GM13976 (cell line): Measurements from ENCODE around the gene SPTBN1.

Experiments used
- DNase-seq: peaks from one replicate; pipeline ENCODE4 v3.0.0; 2012; ENCODE audit warnings: low spot score
- CTCF ChIP-seq: IDR thresholded peaks from 2 replicates; pipeline ENCODE4 v1.5.1; 2012; ENCODE audit warnings: borderline replicate concordance, mild to moderate bottlenecking; ENCODE audit not compliant: insufficient read depth; ENCODE audit errors: extremely low read depth, missing control alignments, control extremely low read depth
- in situ Hi-C: fragments of 300-500 bp; cut with MboI; formaldehyde crosslinking; loops from one replicate; pipeline ENCODE4 v1.12.0; 2022; ENCODE audit warnings: low sequenced_read_pairs, mixed read lengths, inconsistent platforms; ENCODE audit not compliant: unreplicated experiment

The SPTBN1 gene

DNA sequence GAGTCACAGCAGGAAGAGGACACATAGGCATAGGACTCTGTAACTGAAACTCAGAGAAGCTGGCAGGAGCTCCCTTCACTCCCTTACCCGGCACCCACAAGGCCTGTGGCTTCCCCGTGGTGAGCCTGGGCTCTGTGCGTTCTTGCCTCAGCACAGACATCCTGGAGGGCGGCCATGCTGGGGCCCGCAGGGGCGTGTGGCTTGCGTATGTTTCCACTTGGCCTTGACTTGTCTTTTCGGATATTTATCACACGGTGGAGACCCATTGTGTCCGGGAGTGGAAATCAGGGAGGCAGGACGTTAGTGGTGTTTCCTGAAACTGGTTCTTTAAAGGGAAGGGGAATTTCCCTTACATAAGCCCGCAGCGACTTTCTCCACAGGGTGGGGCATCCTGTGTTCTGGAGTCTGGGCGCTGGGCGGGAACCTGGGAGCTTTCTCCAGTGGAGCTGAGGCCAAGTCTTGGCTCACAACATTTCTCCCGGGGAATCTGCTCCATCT lies 217.4 kb downstream of the SPTBN1 start:
- DNase-seq: peak; percentile 50
- in situ Hi-C loops: no loop called here
- no peak for TF ChIP-seq CTCF

DNA sequence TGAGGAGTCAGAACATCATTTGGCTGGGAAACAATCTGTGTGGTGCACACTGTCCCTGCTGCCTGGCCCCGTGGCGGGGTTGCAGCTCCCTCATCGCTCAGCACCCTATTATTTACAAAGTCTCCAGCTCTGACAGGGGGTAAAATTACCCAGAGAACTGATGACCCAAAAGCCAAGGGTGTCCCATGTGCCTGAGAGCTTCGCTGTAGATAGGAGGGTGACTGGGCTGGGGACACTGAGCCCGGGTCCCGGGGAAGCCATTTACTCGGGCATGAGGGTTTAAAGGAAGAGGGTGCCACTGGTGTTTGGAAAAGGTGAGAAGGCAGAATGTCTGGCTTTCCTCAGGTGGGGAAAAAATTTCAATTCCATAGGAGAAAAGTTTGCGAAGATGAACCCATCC lies 219.2 kb downstream of the SPTBN1 start:
- DNase-seq: no peak
- in situ Hi-C loops: no loop called here
- no peak for TF ChIP-seq CTCF

GRCh38 chr2:54675738-54676137 lies 219.6 kb downstream of the SPTBN1 start:
- no peak for DNase-seq
- no peak for TF ChIP-seq CTCF
- in situ Hi-C loops: no loop called here

DNA sequence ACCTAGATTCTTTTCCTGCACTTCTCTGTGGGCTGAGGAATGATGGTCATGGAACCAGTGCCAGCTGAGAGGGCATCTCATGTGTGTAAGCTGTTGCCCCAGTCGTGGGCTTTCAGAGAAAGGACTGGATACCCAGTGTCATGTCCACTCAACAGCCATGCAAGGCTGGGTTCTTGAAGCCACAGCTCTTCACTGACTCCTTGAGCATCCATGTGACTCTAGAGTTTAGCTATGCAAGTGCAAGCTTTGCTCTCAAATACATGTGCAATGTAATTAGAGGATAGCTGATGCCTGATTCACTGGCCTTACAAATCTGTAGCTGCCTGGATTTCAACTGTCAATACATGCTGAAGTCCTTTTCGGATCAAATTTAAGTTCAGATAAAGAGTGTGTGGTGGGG lies 220.5 kb downstream of the SPTBN1 start:
- TF ChIP-seq CTCF: no peak
- DNase-seq: no peak
- in situ Hi-C loops: no loop called here

DNA sequence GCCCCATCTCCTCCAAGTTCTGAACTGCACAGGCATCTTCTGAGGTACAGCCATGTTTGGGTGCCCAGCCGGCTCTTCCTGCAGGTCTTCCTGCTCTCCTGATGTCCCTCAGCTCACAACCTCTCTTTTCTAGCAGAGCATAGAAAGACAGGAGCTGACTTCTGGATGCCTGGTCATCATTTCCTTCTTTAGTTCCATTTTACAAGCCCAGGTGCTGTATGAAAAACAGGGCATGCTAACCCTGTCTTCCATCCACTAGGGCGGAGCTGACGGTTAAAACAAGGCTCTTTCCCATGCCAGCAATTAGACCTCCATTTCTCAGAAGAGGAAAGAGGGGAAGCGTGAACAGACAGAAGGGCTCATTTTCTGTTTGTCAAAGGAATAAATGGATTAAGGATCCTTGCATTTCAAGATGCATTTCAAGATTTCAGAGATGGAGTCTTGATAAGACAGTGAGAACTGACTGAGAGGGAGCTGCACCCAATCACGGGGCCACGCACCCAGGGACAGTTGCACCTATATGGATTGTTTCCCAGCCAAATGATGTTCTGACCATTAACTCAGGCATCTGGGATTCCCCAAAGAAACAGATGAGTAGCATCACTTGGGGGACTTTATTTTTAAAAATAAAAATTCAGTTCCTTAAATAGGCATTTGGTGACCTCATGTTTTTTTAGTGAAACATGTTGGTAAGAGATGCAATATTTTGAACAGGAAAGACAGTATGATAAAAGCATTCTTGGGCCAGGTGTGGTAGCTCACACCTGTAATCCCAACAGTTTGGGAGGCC lies 221.5 kb downstream of the SPTBN1 start:
- no peak for DNase-seq
- in situ Hi-C loops: no loop called here
- TF ChIP-seq CTCF: no peak

DNA sequence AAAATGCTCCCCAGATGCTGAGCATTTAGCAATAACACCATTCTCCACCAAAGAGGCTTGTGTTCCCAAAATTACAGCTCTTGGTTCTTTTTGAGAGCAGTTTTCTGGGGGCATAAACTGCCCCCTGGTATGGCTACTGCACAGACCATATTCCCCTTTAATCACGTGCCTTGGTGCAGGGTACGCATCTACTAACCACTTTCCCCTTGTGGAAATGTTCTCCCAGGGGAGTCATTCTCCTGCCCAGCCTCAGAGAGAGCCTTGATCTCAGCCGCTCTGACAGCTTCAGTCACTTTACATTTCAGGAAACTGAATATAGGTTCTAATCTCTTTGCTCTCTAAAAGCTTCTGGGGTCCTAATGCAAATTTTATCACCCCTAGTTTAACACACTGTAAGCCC lies 222.6 kb downstream of the SPTBN1 start:
- DNase-seq: no peak
- in situ Hi-C loops: no loop called here
- TF ChIP-seq CTCF: no peak

DNA sequence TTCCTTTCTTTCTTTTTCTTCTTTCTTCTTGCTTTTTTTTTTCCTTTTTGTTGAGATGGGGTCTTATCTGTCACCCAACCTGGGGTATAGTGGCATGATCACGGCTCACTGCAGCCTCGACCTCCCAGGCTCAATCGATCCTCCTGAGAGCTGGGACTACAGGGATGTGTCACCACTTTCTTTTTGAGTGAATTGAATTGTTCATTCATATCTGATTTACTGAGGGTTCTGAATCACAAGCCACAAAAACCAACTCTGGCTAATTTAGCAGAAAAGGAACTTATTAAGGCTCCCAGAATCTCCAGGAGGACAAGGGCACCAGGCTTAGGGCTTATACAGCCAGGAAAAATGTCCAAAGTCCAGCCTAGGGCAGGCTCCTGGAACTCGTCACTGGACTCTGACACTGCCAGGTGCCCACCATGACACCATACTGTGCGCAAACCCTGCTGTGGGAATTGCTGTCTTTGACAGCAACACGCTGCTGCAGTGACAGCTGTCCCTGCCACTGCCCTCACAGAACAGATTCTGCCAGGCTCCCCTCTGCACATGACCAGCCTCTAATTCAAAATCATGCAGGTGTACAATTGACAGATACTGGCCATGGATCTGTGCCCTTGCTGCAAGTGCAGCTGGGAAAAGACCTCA lies 224.4 kb downstream of the SPTBN1 start:
- in situ Hi-C loops: no loop called here
- DNase-seq: no peak
- TF ChIP-seq CTCF: no peak
